Esophagus squamous epithelium (tissue), 5 donors: ENCODE measurements around the gene RNF144A. TPM values are rescaled to one million over a fixed set of nuclear protein-coding genes. Genes with fewer than 3 reads are reported as not detected.

Experiments
- DNase-seq: peaks from one replicate; lab custom pipeline; 2025; lab: John Stamatoyannopoulos, UW
- H3K27ac ChIP-seq, 4 donors: fragments of 200-600 bp; sonication (generic); one replicate each; pipeline ENCODE4 v1.5.1; 2016 to 2019; ENCODE audit warnings: mild to moderate bottlenecking in 1 of 4
- H3K27me3 ChIP-seq, 4 donors: fragments of 200-600 bp; sonication (generic); 1 replicate in 3 of 4; 2 replicates in 1 of 4; pipeline versions ENCODE4 v1.5.1 to v1.6.0; 2017 to 2021; ENCODE audit warnings: antibody characterized with exemption in 1 of 4
- H3K36me3 ChIP-seq, 3 donors: fragments of 200-600 bp; sonication (generic); one replicate each; pipeline ENCODE4 v1.5.1; 2016 to 2019
- H3K4me1 ChIP-seq, 3 donors: fragments of 200-600 bp; sonication (generic); one replicate each; pipeline ENCODE4 v1.5.1; 2017 to 2019
- H3K4me3 ChIP-seq, 4 donors: fragments of 200-600 bp; sonication (generic); 1 replicate in 3 of 4; 2 replicates in 1 of 4; pipeline ENCODE4 v1.5.1; 2016 to 2019; ENCODE audit warnings: mild to moderate bottlenecking in 2 of 4, moderate library complexity in 1 of 4
- H3K9me3 ChIP-seq, 3 donors: fragments of 200-600 bp; sonication (generic); one replicate each; pipeline ENCODE4 v1.5.1; 2016 to 2019
- POLR2A ChIP-seq, 4 donors: fragments of 450-650 bp; IDR thresholded peaks; one replicate each; pipeline ENCODE4 v1.6.1; 2017; ENCODE audit warnings: antibody characterized with exemption in 4 of 4, mild to moderate bottlenecking in 4 of 4, moderate library complexity in 3 of 4
- WGBS, 2 donors: methylation state at CpG; one replicate each; pipeline ENCODE4 v1.1.5; 2018; 5-methylcytosine and 5-hydroxymethylcytosine counted together
- intact Hi-C: fragments of 100-400 bp; cut with DNase I; formaldehyde crosslinking; loops from one replicate; pipeline ENCODE4 v1.15.0; 2022
- total RNA-seq, 4 donors: library from RNA; depleted of rRNA; stranded (reverse); fragments of >200 nt; gene quantifications; one replicate each; pipeline ENCODE4 v1.1.0, GENCODE V29; 2016
- TF ChIP-seq, protein P1 (sequence below), 6 experiments: fragments of 450-650 bp in 4 of 6; fragments of 200-600 bp in 2 of 6; sonication (generic) in 2 of 6; IDR thresholded peaks; one replicate each; pipeline ENCODE4 v1.5.1; 2016 to 2019; ENCODE audit warnings: antibody characterized with exemption in 6 of 6, mild to moderate bottlenecking in 4 of 6, moderate library complexity in 4 of 6
- donor health status: DM: yes; HTN: yes; CAD: no.

The RNF144A gene
- total RNA-seq, 4 donors from 2014 or later: 6.2 to 11.6 (median 8.2) TPM

DNA sequence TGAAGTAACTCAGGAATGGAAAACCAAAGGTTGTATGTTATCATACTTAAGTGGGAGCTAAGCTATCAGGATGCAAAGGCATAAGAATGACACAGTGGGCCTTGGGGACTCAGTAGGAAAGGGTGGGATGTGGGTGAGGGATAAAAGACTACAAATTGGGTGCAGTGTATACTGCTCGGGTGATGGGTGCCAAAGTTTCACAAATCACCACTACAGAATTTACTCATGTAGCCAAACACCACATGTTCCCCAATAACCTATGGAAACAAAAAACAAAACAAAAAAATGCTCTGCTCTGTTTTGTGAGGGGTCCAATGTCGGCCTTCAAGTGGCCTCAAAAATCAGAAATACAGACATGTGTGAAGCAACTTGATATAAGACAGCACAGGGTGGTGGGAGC lies 8.9 kb upstream of the RNF144A start:
- no peaks in the 10 kb centered on the region for H3K36me3 ChIP-seq
- no peaks in the 10 kb centered on the region for H3K9me3 ChIP-seq
- no peak overlapping the region for H3K4me3 ChIP-seq
- DNase-seq: no peak
- no peak overlapping the region for H3K27ac ChIP-seq
- intact Hi-C loops: no loop called here
- TF ChIP-seq POLR2A (IDR thresholded peaks at IDR 0.05): no peak
- H3K27me3 ChIP-seq: peaks cover 0 to 5% (median 0%) of the 10 kb centered on the region in 4 donors
- 73 to 78% methylated on average over 2 of the region's 2 CpGs for WGBS, 2 donors
- H3K4me1 ChIP-seq: no peaks in the 10 kb centered on the region

DNA sequence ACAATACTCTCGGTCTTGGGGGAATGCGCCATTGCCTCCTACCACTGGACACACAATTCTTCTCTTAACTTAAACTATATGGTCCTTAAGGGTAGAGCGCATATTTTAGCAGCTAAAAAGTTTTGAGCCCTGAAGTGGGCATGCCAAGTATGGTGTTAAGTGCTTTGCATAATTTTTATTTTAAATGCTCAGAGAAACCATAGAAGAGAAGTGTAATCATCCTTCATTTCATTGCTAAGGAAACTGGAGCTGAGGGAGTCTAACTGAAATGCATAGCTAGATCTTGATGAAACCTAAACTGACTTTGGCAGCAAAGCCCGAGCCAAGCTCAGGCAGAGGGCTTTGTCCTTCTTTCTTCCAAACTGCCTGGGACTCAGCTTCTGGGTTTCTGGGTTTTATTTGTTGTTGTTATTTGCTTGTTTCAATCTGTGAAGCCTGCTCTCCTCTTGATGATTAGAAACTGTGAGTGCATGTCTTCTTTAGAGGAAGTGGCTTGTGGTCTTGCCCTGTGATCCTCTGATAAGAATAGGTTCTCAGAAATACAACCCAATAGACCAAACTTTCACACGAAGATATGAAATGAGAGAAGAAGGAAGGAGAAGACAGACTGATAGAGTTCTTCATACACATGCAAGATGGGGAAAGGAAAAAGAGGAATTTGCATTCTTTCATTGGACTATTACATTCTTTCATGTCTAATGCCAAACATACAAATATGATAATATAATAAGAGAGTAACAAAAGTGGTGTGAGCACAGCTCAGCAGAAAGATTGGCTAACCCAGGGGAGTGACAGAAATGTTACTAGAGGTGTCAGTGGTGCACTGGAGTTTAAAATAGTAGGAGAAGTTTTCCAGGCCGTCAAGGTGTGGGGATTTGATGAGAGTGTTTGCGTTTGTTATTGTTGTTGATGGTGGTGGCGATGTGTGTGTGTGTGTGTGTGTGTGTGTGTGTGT lies 7.5 kb upstream of the RNF144A start:
- intact Hi-C loops: loop anchor here (10.0 kb wide), 1 partner anchor 125 kb away; no protein-coding TSS in a partner anchor
- TF ChIP-seq POLR2A (IDR thresholded peaks at IDR 0.05): no peak
- TF ChIP-seq, protein P1, sequence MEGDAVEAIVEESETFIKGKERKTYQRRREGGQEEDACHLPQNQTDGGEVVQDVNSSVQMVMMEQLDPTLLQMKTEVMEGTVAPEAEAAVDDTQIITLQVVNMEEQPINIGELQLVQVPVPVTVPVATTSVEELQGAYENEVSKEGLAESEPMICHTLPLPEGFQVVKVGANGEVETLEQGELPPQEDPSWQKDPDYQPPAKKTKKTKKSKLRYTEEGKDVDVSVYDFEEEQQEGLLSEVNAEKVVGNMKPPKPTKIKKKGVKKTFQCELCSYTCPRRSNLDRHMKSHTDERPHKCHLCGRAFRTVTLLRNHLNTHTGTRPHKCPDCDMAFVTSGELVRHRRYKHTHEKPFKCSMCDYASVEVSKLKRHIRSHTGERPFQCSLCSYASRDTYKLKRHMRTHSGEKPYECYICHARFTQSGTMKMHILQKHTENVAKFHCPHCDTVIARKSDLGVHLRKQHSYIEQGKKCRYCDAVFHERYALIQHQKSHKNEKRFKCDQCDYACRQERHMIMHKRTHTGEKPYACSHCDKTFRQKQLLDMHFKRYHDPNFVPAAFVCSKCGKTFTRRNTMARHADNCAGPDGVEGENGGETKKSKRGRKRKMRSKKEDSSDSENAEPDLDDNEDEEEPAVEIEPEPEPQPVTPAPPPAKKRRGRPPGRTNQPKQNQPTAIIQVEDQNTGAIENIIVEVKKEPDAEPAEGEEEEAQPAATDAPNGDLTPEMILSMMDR (IDR thresholded peaks at IDR 0.05): no peak
- WGBS, 2 donors: 59 to 77% methylated on average over 8 of the region's 8 CpGs

DNA sequence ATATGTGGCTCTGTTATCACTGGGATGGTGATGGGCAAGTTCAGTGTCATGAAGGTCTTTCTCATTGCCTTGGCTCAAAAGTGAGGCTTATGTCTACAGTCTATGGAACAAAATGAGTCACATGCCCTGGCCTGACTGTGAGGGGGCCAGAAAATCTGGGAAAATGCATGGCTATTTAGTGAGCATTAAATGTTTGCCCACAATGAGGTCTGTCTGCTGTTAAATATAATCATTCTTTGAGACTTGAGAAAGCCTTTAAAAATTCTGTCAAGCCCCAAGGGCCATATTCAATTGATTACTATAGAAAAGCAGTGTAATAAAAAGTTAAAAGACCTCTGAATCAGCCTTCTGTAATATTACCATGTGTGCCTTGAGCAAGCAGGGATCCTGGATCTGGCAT lies 5.5 kb upstream of the RNF144A start:
- peaks cover 0 to 10% (median under 1%) of the 10 kb centered on the region in 3 donors for H3K4me1 ChIP-seq
- no peak for DNase-seq
- TF ChIP-seq POLR2A (IDR thresholded peaks at IDR 0.05): no peak
- TF ChIP-seq, protein P1 (IDR thresholded peaks at IDR 0.05): no peak
- H3K27me3 ChIP-seq: peaks cover 0 to 5% (median 0%) of the 10 kb centered on the region in 4 donors
- H3K27ac ChIP-seq: no peak overlapping the region
- no peak overlapping the region for H3K4me3 ChIP-seq
- no peaks in the 10 kb centered on the region for H3K36me3 ChIP-seq
- H3K9me3 ChIP-seq: no peaks in the 10 kb centered on the region
- intact Hi-C loops: loop anchor here (10.0 kb wide), 1 partner anchor 123 kb away; no protein-coding TSS in a partner anchor

More for the DNA sequence above, 7.5 kb upstream of the RNF144A start:
- H3K36me3 ChIP-seq: no peaks in the 10 kb centered on the region
- peaks cover 0 to 4% (median 0%) of the 10 kb centered on the region in 3 donors for H3K4me1 ChIP-seq
- no peaks in the 10 kb centered on the region for H3K9me3 ChIP-seq
- H3K4me3 ChIP-seq: no peak overlapping the region
- no peak overlapping the region for H3K27ac ChIP-seq
- DNase-seq: no peak
- peaks cover 0 to 5% (median 0%) of the 10 kb centered on the region in 4 donors for H3K27me3 ChIP-seq

DNA sequence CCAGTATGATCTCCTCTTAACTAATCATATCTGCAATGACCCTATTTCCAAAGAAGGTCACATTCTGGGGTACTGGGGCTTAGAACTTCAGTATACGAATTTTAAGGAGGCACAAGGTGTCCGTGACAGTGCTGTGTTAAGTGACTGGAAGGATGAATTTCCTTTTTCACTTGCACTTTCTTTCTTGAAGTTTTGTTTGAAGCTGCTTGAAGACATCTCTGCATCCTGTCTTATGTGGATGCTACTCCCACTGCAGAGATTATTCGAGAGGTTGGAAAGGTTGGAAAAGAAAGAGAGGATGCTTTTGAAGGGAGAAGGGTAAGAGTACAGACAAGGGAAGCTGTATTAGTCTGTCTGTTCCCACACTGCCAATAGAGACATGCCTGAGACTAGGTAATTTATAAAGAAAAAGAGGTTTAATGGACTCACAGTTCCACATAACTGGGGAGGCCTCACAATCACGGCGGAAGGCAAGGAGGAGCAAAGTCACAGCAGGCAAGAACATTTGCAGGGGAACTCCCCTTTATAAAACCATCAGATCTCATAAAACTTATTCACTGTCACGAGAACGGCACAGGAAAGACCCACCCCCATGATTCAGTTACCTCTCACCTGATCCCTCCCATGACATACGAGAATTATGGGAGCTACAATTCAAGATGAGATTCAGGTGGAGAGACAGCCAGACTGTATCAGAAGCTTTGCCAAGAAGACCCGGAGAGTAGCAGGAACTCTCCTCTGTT lies 3.6 kb upstream of the RNF144A start:
- 73 to 87% methylated on average over 9 of the region's 9 CpGs for WGBS, 2 donors

DNA sequence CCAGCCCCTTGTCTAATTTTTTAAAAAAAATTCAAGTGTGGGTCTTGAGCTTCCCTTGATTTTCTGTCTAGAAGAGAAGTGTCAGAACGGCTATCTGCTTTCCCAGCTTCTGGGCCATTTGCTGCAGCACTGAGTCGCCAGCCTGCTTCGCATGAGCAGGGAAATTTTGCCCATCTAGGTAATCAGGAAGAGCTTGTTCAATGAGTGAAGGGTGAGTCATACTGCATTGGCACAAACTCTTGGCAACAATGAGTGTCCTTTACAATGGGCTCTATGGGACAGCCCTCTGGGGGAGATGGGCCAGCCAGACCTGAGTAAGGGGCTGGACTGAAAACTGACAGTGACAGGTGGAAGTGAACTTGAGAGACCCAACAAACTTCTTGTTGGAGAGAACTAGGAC lies 2.4 kb upstream of the RNF144A start:
- DNase-seq: no peak
- WGBS, 2 donors: 11 to 40% methylated on average over 1 to 2 of the region's 3 CpGs
- intact Hi-C loops: loop anchor here (10.0 kb wide), 1 partner anchor 120 kb away; no protein-coding TSS in a partner anchor

More for the DNA sequence above, 3.6 kb upstream of the RNF144A start:
- intact Hi-C loops: loop anchor here (10.0 kb wide), 1 partner anchor 121 kb away; no protein-coding TSS in a partner anchor
- Histone ChIP-seq H3K36me3 (no peaks in the 10 kb centered on the region), H3K27ac (no peak overlapping the region), H3K4me1 (peaks cover 0 to 21% (median 3%) of the 10 kb centered on the region in 3 donors), H3K27me3 (peaks cover 0 to 5% (median 0%) of the 10 kb centered on the region in 4 donors), H3K4me3 (no peak overlapping the region), H3K9me3 (no peaks in the 10 kb centered on the region)
- TF ChIP-seq POLR2A (IDR thresholded peaks at IDR 0.05): no peak
- TF ChIP-seq, protein P1 (IDR thresholded peaks at IDR 0.05): no peak
- DNase-seq: no peak

More for the DNA sequence above, 2.4 kb upstream of the RNF144A start:
- no peak for TF ChIP-seq POLR2A (IDR thresholded peaks at IDR 0.05)
- TF ChIP-seq, protein P1 (IDR thresholded peaks at IDR 0.05): no peak
- H3K9me3 ChIP-seq: no peaks in the 10 kb centered on the region
- peaks cover 0 to 26% (median 3%) of the 10 kb centered on the region in 3 donors for H3K4me1 ChIP-seq
- H3K27me3 ChIP-seq: peaks cover 0 to 5% (median 0%) of the 10 kb centered on the region in 4 donors
- no peak overlapping the region for H3K27ac ChIP-seq
- H3K36me3 ChIP-seq: no peaks in the 10 kb centered on the region
- no peak overlapping the region for H3K4me3 ChIP-seq
